IMR-90 (cell line): ENCODE results near the gene CRYBA2. TPM values are rescaled to one million over a fixed set of nuclear protein-coding genes. Genes with fewer than 3 reads are reported as not detected.

ENCODE experiments used
- ATAC-seq: fragments of 200-7000 bp; cut with Tn5 transposase; 2 replicates; pipeline ENCODE4 v1.9.1; 2020; ENCODE audit warnings: low read depth, mild to moderate bottlenecking, moderate library complexity
- BruUV-seq: library from RNA; stranded (reverse); fragments of 400-500 nt; replicated peaks from 2 replicates; lab custom pipeline; 2021; lab: Mats Ljungman, UMichigan
- CTCF ChIA-PET: fragments of 300-600 bp; formaldehyde crosslinking; extraction: SDS; loops from one replicate; lab custom pipeline; 2021; ENCODE audit warnings: antibody characterized with exemption; lab: Yijun Ruan, JAX
- POLR2A ChIA-PET: fragments of 300-600 bp; sonication (Branson Sonifier 250); formaldehyde crosslinking; loops from one replicate; lab custom pipeline; 2022; ENCODE audit warnings: antibody characterized with exemption; ENCODE audit not compliant: unreplicated experiment; lab: Charles Lee
- DNase-seq: peaks from one replicate; pipeline ENCODE4 v3.0.0; 2013
- H2AFZ ChIP-seq: replicated peaks from 2 replicates; pipeline ENCODE3; 2013; ENCODE audit warnings: low read length, mild to moderate bottlenecking; ENCODE audit not compliant: poor library complexity
- H2AK5ac ChIP-seq: 2 replicates; pipeline ENCODE4 v1.6.1; 2013; ENCODE audit warnings: low read depth, low read length, inconsistent platforms
- H2AK9ac ChIP-seq: replicated peaks from 2 replicates; pipeline ENCODE3; 2013; ENCODE audit warnings: mild to moderate bottlenecking, low read depth, low read length, moderate library complexity; ENCODE audit not compliant: poor library complexity
- H2BK120ac ChIP-seq: 2 replicates; pipeline ENCODE4 v1.6.1; 2013; ENCODE audit warnings: low read depth, low read length, inconsistent platforms
- H2BK15ac ChIP-seq: 3 replicates; pipeline ENCODE4 v1.6.1; 2013; ENCODE audit warnings: low read depth, low read length, inconsistent platforms
- H2BK20ac ChIP-seq: 2 replicates; pipeline ENCODE4 v1.6.1; 2013; ENCODE audit warnings: low read depth, mild to moderate bottlenecking, inconsistent platforms, low read length, moderate library complexity
- H2BK5ac ChIP-seq: 2 replicates; pipeline ENCODE4 v1.6.1; 2013; ENCODE audit warnings: mild to moderate bottlenecking, low read depth, low read length, inconsistent platforms; ENCODE audit not compliant: poor library complexity, severe bottlenecking
- H3K14ac ChIP-seq: replicated peaks from 2 replicates; pipeline ENCODE4 v1.6.1; 2013; ENCODE audit warnings: low read depth, low read length, inconsistent platforms
- H3K18ac ChIP-seq: 2 replicates; pipeline ENCODE4 v1.6.1; 2013; ENCODE audit warnings: low read depth, low read length, control low read depth
- H3K23ac ChIP-seq: 2 replicates; pipeline ENCODE4 v1.6.1; 2013; ENCODE audit warnings: low read depth, low read length, inconsistent platforms
- H3K27ac ChIP-seq: 2 replicates; pipeline ENCODE4 v1.5.1; 2013; ENCODE audit warnings: mild to moderate bottlenecking, control low read depth, low read length; ENCODE audit not compliant: insufficient read depth
- H3K27me3 ChIP-seq: 2 replicates; pipeline ENCODE4 v1.6.1; 2013; ENCODE audit warnings: low read length; ENCODE audit not compliant: control insufficient read depth, insufficient read depth
- H3K36me3 ChIP-seq: 2 replicates; pipeline ENCODE4 v1.6.1; 2013; ENCODE audit warnings: low read length, mixed read lengths; ENCODE audit not compliant: control insufficient read depth, insufficient read depth
- H3K4ac ChIP-seq: 2 replicates; pipeline ENCODE4 v1.6.1; 2013; ENCODE audit warnings: low read depth, low read length, inconsistent platforms
- H3K4me1 ChIP-seq: 2 replicates; pipeline ENCODE4 v1.6.1; 2013; ENCODE audit warnings: low read length, mixed read lengths; ENCODE audit not compliant: control insufficient read depth, insufficient read depth
- H3K4me2 ChIP-seq: 2 replicates; pipeline ENCODE4 v1.6.1; 2013; ENCODE audit warnings: low read depth, mild to moderate bottlenecking, control low read depth, low read length, moderate library complexity
- H3K4me3 ChIP-seq: 2 replicates; pipeline ENCODE4 v1.5.1; 2013; ENCODE audit warnings: low read depth, mild to moderate bottlenecking, control low read depth, low read length, moderate library complexity; ENCODE audit not compliant: insufficient read depth
- H3K56ac ChIP-seq: 2 replicates; pipeline ENCODE4 v1.6.1; 2013; ENCODE audit warnings: low read length, inconsistent platforms; ENCODE audit not compliant: insufficient read depth; ENCODE audit errors: extremely low read depth
- H3K79me1 ChIP-seq, 2 experiments: 2 replicates each; pipeline ENCODE4 v1.6.1; 2013; ENCODE audit warnings: low read length in 2 of 2, inconsistent platforms in 1 of 2, low read depth in 1 of 2
- H3K9ac ChIP-seq: 2 replicates; pipeline ENCODE4 v1.6.1; 2013; ENCODE audit warnings: low read depth, low read length, control low read depth
- H3K9me1 ChIP-seq: 2 replicates; pipeline ENCODE4 v1.6.1; 2013; ENCODE audit warnings: low read length, inconsistent platforms; ENCODE audit not compliant: insufficient read depth
- H3K9me3 ChIP-seq: 2 replicates; pipeline ENCODE4 v1.6.1; 2013; ENCODE audit warnings: low read length; ENCODE audit not compliant: control insufficient read depth, insufficient read depth
- H4K20me1 ChIP-seq: 2 replicates; pipeline ENCODE4 v1.6.1; 2013; ENCODE audit warnings: low read length, inconsistent platforms; ENCODE audit not compliant: insufficient read depth
- H4K5ac ChIP-seq: 2 replicates; pipeline ENCODE4 v1.6.1; 2013; ENCODE audit warnings: mild to moderate bottlenecking, low read depth, low read length, control low read depth
- H4K8ac ChIP-seq, 2 experiments: 2 replicates each; pipeline ENCODE4 v1.6.1; 2013; ENCODE audit warnings: low read depth in 2 of 2, low read length in 2 of 2, control low read depth in 1 of 2, inconsistent platforms in 1 of 2
- H4K91ac ChIP-seq: 2 replicates; pipeline ENCODE4 v1.6.1; 2013; ENCODE audit warnings: low read depth, low read length, inconsistent platforms; ENCODE audit not compliant: insufficient read depth
- BHLHE40 ChIP-seq: fragments of 150-350 bp; IDR thresholded peaks from 2 replicates; pipeline ENCODE4 v1.6.1; 2016; ENCODE audit warnings: mild to moderate bottlenecking, low read depth, low read length
- CEBPB ChIP-seq: IDR thresholded peaks from 2 replicates; pipeline ENCODE4 v1.6.1; 2012; ENCODE audit warnings: low read depth, low read length, improper control_type of control experiment
- CHD1 ChIP-seq: IDR thresholded peaks from 2 replicates; pipeline ENCODE4 v1.6.1; 2012; ENCODE audit warnings: low read depth, low read length, improper control_type of control experiment
- FOS ChIP-seq: fragments of 150-350 bp; IDR thresholded peaks from 2 replicates; pipeline ENCODE4 v1.6.1; 2016; ENCODE audit warnings: low read depth, low read length
- MAFK ChIP-seq: IDR thresholded peaks from 2 replicates; pipeline ENCODE4 v1.6.1; 2012; ENCODE audit warnings: low read depth, low read length, improper control_type of control experiment
- MAZ ChIP-seq: IDR thresholded peaks from 2 replicates; pipeline ENCODE4 v1.6.1; 2012; ENCODE audit warnings: low read depth, mild to moderate bottlenecking, low read length, improper control_type of control experiment, moderate library complexity, borderline replicate concordance
- MXI1 ChIP-seq: IDR thresholded peaks from 2 replicates; pipeline ENCODE4 v1.6.1; 2012; ENCODE audit warnings: low read depth, mild to moderate bottlenecking, low read length, moderate library complexity, borderline replicate concordance
- NFE2L2 ChIP-seq: fragments of 150-350 bp; IDR thresholded peaks from 2 replicates; pipeline ENCODE4 v1.6.1; 2016; ENCODE audit warnings: low read depth, mild to moderate bottlenecking, low read length
- POLR2A ChIP-seq: IDR thresholded peaks from 2 replicates; pipeline ENCODE4 v1.6.1; 2012; ENCODE audit warnings: mild to moderate bottlenecking, low read depth, low read length
- RAD21 ChIP-seq: IDR thresholded peaks from 2 replicates; pipeline ENCODE4 v1.6.1; 2012; ENCODE audit warnings: low read length, improper control_type of control experiment
- RCOR1 ChIP-seq: IDR thresholded peaks from 2 replicates; pipeline ENCODE4 v1.6.1; 2012; ENCODE audit warnings: mild to moderate bottlenecking, low read length, improper control_type of control experiment; ENCODE audit not compliant: insufficient replicate concordance
- RFX5 ChIP-seq: IDR thresholded peaks from 2 replicates; pipeline ENCODE4 v1.8.0; 2012; ENCODE audit warnings: low read depth, mild to moderate bottlenecking, low read length, moderate library complexity
- SMC3 ChIP-seq: fragments of 150-350 bp; IDR thresholded peaks from 2 replicates; pipeline ENCODE4 v1.6.1; 2016; ENCODE audit warnings: low read depth, mild to moderate bottlenecking, antibody characterized with exemption, low read length, moderate library complexity
- WGBS, 2 experiments: methylation state at CpG; one replicate each; pipeline versions ENCODE4 v1.1.5 to v1.1.7; 2013; ENCODE audit warnings: missing lambda C conversion rate in 2 of 2; ENCODE audit not compliant: insufficient read length in 1 of 2; ENCODE audit errors: extremely low coverage in 2 of 2; 5-methylcytosine and 5-hydroxymethylcytosine counted together
- dilution Hi-C: fragments of 300-500 bp; cut with HindIII; formaldehyde crosslinking; loops from one replicate; pipeline ENCODE4 v1.14.3; 2018; ENCODE audit warnings: low sequenced_read_pairs; ENCODE audit not compliant: unreplicated experiment
- in situ Hi-C: fragments of 300-500 bp; cut with MboI; formaldehyde crosslinking; loops from 3 replicates; pipeline ENCODE4 v1.14.3; 2019; ENCODE audit warnings: low sequenced_read_pairs, inconsistent platforms, mixed read lengths
- intact Hi-C: fragments of 100-400 bp; cut with micrococcal nuclease; formaldehyde crosslinking; loops from 2 replicates; pipeline ENCODE4 v1.10.0; 2022
- polyA plus RNA-seq, 3 experiments: library from polyadenylated mRNA; depleted of rRNA; stranded (reverse); fragments of >200 nt; gene quantifications; 2 replicates each; pipeline ENCODE4 v1.2.3, GENCODE V29; 2012; ENCODE audit warnings: low replicate concordance in 1 of 3
- total RNA-seq: library from RNA; depleted of rRNA; stranded (reverse); fragments of >200 nt; gene quantifications from 2 replicates; pipeline ENCODE4 v1.2.3, GENCODE V29; 2012
- TF ChIP-seq, protein P1 (sequence below): conservative IDR thresholded peaks from 2 replicates; pipeline ENCODE4 v1.5.1; 2012; ENCODE audit warnings: mild to moderate bottlenecking, low read depth, low read length, improper control_type of control experiment
- TF ChIP-seq, protein P2 (sequence below): fragments of 150-350 bp; IDR thresholded peaks from 2 replicates; pipeline ENCODE4 v1.6.1; 2016; ENCODE audit warnings: low read depth, mild to moderate bottlenecking, low read length, moderate library complexity, borderline replicate concordance
- TF ChIP-seq, protein P3 (sequence below): fragments of 150-350 bp; IDR thresholded peaks from 2 replicates; pipeline ENCODE4 v1.6.1; 2017; ENCODE audit warnings: mild to moderate bottlenecking, antibody characterized with exemption, low read length, low read depth

CRYBA2 gene
- total and polyA plus RNA-seq, 2 of the 4 experiments (the other 2 are of a cell fraction) = not detected

DNA sequence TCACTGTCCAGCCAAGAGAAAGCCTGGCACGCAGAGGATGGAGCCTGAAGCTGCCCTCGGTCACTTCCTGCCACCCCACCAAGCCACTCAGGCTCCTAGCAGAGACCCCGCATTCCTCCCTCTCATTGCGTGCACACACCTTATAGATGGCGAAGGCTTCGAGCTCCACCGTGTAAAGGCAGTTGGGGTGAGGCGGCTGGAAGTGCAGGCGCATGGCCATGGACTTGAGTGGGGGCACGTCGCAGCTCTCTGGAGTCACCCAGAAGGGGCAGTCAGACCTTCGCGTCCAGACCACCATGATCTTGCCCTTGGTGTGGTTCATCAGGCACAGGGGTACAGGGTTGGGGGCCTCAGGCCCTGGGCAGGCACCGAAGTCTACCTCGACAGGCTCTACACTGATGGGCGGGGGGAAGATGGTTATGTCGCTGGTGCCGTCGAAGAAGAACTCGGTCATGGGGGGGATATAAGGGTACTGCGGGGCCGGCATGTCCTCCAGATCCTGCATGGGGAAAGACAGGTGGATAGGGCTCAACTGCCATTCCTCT is 34.4 kb upstream of the CRYBA2 start:
- no peak overlapping the region for H3K4me3 ChIP-seq
- no TSS peak for BruUV-seq
- no peaks in the 10 kb centered on the region for H3K79me1 ChIP-seq
- no peak overlapping the region for H3K9ac ChIP-seq
- H3K27ac ChIP-seq = no peak overlapping the region
- H2AK5ac ChIP-seq = no peak overlapping the region
- H2BK20ac ChIP-seq = no peak overlapping the region
- TF ChIP-seq, protein P1, sequence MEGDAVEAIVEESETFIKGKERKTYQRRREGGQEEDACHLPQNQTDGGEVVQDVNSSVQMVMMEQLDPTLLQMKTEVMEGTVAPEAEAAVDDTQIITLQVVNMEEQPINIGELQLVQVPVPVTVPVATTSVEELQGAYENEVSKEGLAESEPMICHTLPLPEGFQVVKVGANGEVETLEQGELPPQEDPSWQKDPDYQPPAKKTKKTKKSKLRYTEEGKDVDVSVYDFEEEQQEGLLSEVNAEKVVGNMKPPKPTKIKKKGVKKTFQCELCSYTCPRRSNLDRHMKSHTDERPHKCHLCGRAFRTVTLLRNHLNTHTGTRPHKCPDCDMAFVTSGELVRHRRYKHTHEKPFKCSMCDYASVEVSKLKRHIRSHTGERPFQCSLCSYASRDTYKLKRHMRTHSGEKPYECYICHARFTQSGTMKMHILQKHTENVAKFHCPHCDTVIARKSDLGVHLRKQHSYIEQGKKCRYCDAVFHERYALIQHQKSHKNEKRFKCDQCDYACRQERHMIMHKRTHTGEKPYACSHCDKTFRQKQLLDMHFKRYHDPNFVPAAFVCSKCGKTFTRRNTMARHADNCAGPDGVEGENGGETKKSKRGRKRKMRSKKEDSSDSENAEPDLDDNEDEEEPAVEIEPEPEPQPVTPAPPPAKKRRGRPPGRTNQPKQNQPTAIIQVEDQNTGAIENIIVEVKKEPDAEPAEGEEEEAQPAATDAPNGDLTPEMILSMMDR = no peak
- TF ChIP-seq RCOR1 = no peak
- TF ChIP-seq CHD1 = no peak
- no peak for TF ChIP-seq SMC3
- TF ChIP-seq NFE2L2 = no peak
- no peak for TF ChIP-seq RAD21
- no peak for TF ChIP-seq MAFK
- TF ChIP-seq, protein P2, sequence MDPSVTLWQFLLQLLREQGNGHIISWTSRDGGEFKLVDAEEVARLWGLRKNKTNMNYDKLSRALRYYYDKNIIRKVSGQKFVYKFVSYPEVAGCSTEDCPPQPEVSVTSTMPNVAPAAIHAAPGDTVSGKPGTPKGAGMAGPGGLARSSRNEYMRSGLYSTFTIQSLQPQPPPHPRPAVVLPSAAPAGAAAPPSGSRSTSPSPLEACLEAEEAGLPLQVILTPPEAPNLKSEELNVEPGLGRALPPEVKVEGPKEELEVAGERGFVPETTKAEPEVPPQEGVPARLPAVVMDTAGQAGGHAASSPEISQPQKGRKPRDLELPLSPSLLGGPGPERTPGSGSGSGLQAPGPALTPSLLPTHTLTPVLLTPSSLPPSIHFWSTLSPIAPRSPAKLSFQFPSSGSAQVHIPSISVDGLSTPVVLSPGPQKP = no peak
- TF ChIP-seq RFX5 = no peak
- no peak for TF ChIP-seq MXI1
- TF ChIP-seq BHLHE40 = no peak
- no peak for TF ChIP-seq POLR2A
- TF ChIP-seq CEBPB = no peak
- no peak for TF ChIP-seq MAZ
- TF ChIP-seq FOS = no peak
- TF ChIP-seq, protein P3, sequence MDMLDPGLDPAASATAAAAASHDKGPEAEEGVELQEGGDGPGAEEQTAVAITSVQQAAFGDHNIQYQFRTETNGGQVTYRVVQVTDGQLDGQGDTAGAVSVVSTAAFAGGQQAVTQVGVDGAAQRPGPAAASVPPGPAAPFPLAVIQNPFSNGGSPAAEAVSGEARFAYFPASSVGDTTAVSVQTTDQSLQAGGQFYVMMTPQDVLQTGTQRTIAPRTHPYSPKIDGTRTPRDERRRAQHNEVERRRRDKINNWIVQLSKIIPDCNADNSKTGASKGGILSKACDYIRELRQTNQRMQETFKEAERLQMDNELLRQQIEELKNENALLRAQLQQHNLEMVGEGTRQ = no peak
- no peak overlapping the region for H4K91ac ChIP-seq
- no peak overlapping the region for H3K56ac ChIP-seq
- no peak overlapping the region for H2AFZ ChIP-seq
- H3K9me3 ChIP-seq = no peaks in the 10 kb centered on the region
- 82% methylated on average over 14 of the region's 22 CpGs; no CpG with 5 or more reads in 1 of the 2 experiments for WGBS, 2 experiments
- H3K23ac ChIP-seq = no peak overlapping the region
- H3K14ac ChIP-seq = no peak overlapping the region
- ATAC-seq = no peak
- no peak for DNase-seq
- CTCF ChIA-PET = no interaction called here
- no peak overlapping the region for H3K4ac ChIP-seq
- intact Hi-C loops = no loop called here
- no peak overlapping the region for H2AK9ac ChIP-seq
- H2BK15ac ChIP-seq = no peak overlapping the region
- dilution Hi-C loops = no loop called here
- H3K4me1 ChIP-seq = no peaks in the 10 kb centered on the region
- H3K27me3 ChIP-seq = peaks cover 61% of the 10 kb centered on the region
- H4K5ac ChIP-seq = no peak overlapping the region
- H3K18ac ChIP-seq = no peak overlapping the region
- H3K36me3 ChIP-seq = no peaks in the 10 kb centered on the region
- H2BK5ac ChIP-seq = no peak overlapping the region
- POLR2A ChIA-PET = interaction anchor here (0.6 kb wide), 1 partner anchor 360 kb away, joined by 5 read pairs; no protein-coding TSS in a partner anchor
- no peak overlapping the region for H2BK120ac ChIP-seq
- H3K4me2 ChIP-seq = no peak overlapping the region
- in situ Hi-C loops = loop anchor here (5.0 kb wide), 1 partner anchor 125 kb away; no protein-coding TSS in a partner anchor
- H3K9me1 ChIP-seq = no peaks in the 10 kb centered on the region
- H4K8ac ChIP-seq = no peak overlapping the region
- 0 out of 2 replicates have a peak, but pooled peaks cover 8% of the 10 kb centered on the region for H4K20me1 ChIP-seq
